Mesothelial cell of epicardium (in vitro differentiated cells): Measurements from ENCODE around the gene KIAA0232. TPM values are rescaled to one million over a fixed set of nuclear protein-coding genes. Genes with fewer than 3 reads are reported as not detected.

Experiments
- DNase-seq, 2 experiments: peaks; one replicate each; pipeline ENCODE4 v3.0.0; 2021; ENCODE audit warnings: low spot score in 2 of 2; ENCODE audit not compliant: unreplicated experiment in 2 of 2
- H3K27ac Mint-ChIP-seq: 2 replicates; pipeline ENCODE4 v1.8.0; 2021; ENCODE audit warnings: mixed read lengths
- H3K27me3 Mint-ChIP-seq: 2 replicates; pipeline ENCODE4 v1.8.0; 2021; ENCODE audit warnings: low read depth, mixed read lengths
- H3K36me3 Mint-ChIP-seq: 2 replicates; pipeline ENCODE4 v1.8.0; 2021; ENCODE audit warnings: mixed read lengths
- H3K4me1 Mint-ChIP-seq: 2 replicates; pipeline ENCODE4 v1.8.0; 2021; ENCODE audit warnings: mixed read lengths
- H3K4me3 Mint-ChIP-seq: 2 replicates; pipeline ENCODE4 v1.8.0; 2021; ENCODE audit warnings: mild to moderate bottlenecking, moderate library complexity, mixed read lengths
- H3K9me3 Mint-ChIP-seq: 2 replicates; pipeline ENCODE4 v1.8.0; 2021; ENCODE audit warnings: mixed read lengths
- CTCF ChIP-seq: fragments of 200-600 bp; sonication (generic); IDR thresholded peaks from one replicate; pipeline ENCODE4 v1.5.0; 2021; ENCODE audit warnings: antibody characterized with exemption; ENCODE audit not compliant: unreplicated experiment
- total RNA-seq: library from RNA; stranded (reverse); gene quantifications from 3 replicates; pipeline ENCODE4 v1.2.1, GENCODE V29; 2021

The KIAA0232 gene
- total RNA-seq, 1 donor from 2014 or later: 37.8 TPM

- DNase-seq: no peak
- Mint-ChIP-seq H3K36me3 (no peaks in the 10 kb centered on the region), H3K9me3 (no peaks in the 10 kb centered on the region), H3K27me3 (peaks cover 8% of the 10 kb centered on the region), H3K27ac (no peak overlapping the region), H3K4me1 (peaks cover 16% of the 10 kb centered on the region), H3K4me3 (no peak overlapping the region)
- no peak for TF ChIP-seq CTCF
Measured at GRCh38 chr4:6767748-6768538, 14.6 kb upstream of the KIAA0232 start.

GRCh38 chr4:6768539-6768905 lies 14.0 kb upstream of the KIAA0232 start:
- no peaks in the 10 kb centered on the region for H3K36me3 Mint-ChIP-seq
- no peak for TF ChIP-seq CTCF
- no peak overlapping the region for H3K4me3 Mint-ChIP-seq
- no peak overlapping the region for H3K27ac Mint-ChIP-seq
- H3K4me1 Mint-ChIP-seq: peaks cover 22% of the 10 kb centered on the region
- DNase-seq: no peak
- H3K27me3 Mint-ChIP-seq: peaks cover 8% of the 10 kb centered on the region
- no peaks in the 10 kb centered on the region for H3K9me3 Mint-ChIP-seq

GRCh38 chr4:6769233-6769988 lies 13.1 kb upstream of the KIAA0232 start:
- Mint-ChIP-seq H3K36me3 (no peaks in the 10 kb centered on the region), H3K9me3 (no peaks in the 10 kb centered on the region), H3K27ac (no peak overlapping the region), H3K4me1 (peaks cover 27% of the 10 kb centered on the region), H3K4me3 (no peak overlapping the region), H3K27me3 (peaks cover 5% of the 10 kb centered on the region)
- no peak for TF ChIP-seq CTCF
- DNase-seq: no peak

GRCh38 chr4:6769989-6770420 lies 12.5 kb upstream of the KIAA0232 start:
- Mint-ChIP-seq H3K36me3 (no peaks in the 10 kb centered on the region), H3K27me3 (peaks cover 7% of the 10 kb centered on the region), H3K4me1 (peaks cover 27% of the 10 kb centered on the region), H3K4me3 (no peak overlapping the region), H3K27ac (no peak overlapping the region), H3K9me3 (no peaks in the 10 kb centered on the region)
- no peak for DNase-seq
- TF ChIP-seq CTCF: no peak

- Mint-ChIP-seq H3K36me3 (no peaks in the 10 kb centered on the region), H3K4me1 (peaks cover 27% of the 10 kb centered on the region), H3K27ac (no peak overlapping the region), H3K9me3 (no peaks in the 10 kb centered on the region), H3K4me3 (no peak overlapping the region), H3K27me3 (peaks cover 13% of the 10 kb centered on the region)
- TF ChIP-seq CTCF: no peak
- DNase-seq: no peak
Measured at GRCh38 chr4:6770581-6771228, 11.8 kb upstream of the KIAA0232 start.
